HG03457 (cell line): Measurements from ENCODE around the gene TMEM141.
"Not testable (repeated sequence)": the region's sequence is repeated elsewhere in the genome, so short reads cannot be mapped to it uniquely, and the experiment has no call there.

ENCODE experiments used
- ATAC-seq: cut with Tn5 transposase; IDR thresholded peaks from one replicate; pipeline ENCODE4 v1.9.1; 2021; ENCODE audit warnings: moderate number of reproducible peaks; ENCODE audit not compliant: unreplicated experiment

Gene TMEM141

DNA sequence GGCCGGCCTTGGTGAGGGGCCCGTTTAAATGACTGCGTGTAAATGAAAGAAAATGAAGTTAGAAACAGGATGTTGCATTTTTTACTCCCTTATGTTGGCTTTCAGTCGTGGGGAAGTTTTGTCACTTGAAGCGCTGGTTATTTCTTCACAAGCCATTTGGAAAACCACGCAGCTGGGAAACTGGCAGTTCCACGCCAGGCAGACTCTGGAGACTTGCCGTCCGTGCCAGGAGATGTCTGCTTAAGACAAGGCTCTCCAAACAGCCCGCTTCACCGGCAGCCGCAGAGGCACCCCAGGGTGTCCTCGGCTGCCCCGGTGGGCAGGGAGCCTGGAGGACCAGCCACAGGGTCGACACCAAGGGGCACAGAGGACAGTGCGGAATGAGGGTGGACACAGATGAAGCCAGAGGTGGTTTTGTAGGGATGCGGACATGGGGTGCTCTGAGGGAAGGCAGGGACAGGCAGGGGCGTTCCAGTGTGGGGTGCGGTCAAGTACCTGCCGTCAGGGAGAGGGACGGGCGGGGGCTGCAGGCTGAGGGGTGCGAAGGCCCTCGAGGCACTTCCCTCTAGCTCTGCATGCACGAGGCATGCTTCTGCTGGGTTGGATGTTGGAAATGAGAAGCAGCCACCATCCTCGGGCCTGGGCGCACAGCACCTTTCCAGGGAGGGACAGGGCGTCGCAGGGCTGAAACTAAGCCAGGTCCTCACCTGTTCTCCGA, 40.0 kb downstream of the TMEM141 start:
- ATAC-seq, result no peak

GRCh38 chr9:136831720-136832104, 40.6 kb downstream of the TMEM141 start:
- no peak for ATAC-seq

DNA sequence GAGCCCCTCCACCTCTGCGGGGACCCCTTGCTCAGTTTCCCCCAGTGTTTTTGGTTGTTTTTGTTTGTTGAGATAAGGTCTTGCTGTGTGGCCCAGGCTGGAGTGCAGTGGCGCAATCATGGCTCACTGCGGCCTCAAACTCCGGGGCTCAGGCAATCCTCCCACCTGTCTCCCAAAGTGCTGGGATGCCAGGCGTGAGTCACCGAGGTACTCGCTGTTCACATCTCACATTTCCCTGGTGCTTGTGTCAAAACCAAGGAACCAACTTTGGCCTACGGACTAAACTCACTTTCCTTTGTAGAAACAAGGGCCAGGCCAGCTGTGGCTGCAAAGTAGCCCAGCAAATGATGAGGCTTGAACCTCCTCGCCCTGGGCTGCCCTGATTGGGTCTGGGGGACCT, 41.4 kb downstream of the TMEM141 start:
- ATAC-seq, result no peak

DNA sequence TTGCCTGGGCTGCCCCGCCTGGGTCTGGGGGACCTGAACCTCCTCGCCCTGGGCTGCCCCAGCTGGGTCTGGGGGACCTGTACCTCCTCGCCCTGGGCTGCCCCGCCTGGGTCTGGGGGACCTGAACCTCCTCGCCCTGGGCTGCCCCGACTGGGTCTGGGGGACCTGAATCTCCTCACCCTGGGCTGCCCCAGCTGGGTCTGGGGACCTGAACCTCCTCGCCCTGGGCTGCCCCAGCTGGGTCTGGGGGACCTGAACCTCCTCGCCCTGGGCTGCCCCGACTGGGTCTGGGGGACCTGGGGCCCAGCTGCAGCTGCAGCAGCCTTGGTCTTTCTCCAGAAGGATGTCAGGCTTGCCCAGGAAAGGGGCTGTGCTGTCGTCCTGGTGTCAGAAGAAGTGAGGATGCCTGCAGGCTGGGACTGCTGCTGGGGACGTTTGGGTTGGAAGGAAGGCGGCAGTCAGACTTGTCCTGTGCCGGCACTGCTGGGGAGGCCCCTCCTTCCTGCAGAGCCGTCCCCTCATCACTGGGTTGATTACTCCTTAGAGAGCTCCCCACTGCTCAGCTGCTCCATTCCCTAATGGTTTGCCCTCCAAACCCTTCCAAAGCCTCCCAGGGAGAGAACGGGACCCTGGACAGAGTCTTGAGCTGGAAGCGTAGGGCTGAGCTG, 42.4 kb downstream of the TMEM141 start:
- not testable (repeated sequence) for ATAC-seq

DNA sequence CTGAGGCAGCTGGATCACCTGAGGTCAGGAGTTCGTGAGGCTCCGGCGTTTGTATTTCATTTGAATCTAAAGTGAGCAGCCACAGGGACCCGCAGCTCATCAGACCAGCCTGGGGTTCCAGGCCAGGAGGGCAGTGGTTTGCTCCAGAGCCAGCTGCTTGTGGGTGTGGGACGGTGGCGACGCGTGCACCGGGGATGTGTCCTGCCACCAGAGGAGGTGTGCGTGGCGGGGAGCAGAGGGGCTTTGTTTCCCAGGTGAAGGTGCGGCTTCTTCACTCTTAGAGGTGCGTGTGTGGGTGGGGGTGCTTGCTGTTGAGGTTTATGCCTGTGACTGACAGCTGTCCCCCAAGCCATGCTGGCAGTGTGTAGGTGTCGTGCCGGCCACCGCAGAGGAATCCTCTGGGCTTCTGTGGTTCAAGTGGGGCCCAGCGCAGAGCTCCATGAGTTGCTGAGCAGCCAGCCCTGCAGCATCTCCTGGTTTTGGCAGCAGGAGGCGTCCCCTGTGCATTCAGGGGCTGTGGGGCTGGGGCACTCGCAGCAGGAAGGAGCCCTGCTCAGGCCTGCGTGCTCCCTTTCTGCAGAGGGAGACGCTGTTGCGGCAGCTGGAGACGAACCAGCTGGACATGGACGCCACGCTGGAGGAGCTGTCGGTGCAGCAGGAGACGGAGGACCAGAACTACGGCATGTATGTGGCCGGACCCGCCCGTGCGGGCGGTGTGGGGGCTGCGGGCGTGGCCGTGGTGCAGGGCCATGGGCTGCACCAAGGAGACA, 44.2 kb downstream of the TMEM141 start:
- ATAC-seq, result no peak

DNA sequence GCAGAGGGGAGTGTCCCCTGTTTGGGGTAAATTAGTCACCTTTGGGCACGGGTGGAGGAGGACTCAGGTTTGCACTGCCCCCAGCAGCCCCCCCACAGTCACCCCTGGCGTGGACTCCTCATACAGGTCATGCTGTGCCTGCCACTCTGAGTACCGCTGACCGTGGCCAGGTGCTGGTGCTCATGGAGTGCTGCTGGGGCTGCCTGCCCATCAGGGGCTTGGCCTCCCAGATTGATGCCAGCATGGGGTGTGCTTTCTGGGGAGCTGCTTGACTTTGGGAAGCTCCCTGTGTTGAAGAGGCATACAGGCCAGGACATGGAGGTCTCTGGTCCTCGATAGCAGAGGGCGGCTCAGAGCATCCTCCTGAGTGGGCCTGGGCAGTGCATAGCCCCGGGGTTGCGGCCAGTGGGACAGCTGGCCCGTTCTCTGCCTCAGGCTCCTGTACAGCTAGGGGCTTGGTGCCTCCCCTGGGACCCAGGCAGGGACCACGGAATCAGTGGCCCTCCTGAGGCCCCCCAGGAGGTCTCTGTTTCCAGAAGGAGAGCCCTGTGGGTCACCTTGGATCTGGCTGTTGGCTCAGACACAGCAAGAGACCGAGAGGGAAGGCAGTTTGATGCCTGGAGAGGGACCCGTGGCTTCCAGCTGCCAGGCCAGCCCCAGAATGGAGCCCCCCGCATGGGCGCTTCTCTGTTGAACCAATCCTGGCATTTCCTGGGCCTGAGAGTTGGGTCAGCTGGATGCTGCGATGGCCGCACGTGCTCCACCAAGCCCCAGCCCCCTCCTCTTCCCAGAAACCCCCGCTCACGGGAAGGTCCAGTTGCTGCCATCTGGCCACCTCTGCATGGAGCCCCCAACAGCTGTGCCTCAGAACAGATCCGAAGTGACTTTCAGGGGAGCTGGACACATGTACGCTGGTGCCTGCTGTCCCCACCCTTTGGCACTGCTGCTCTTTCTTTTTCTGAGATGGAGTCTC, 45.1 kb downstream of the TMEM141 start:
- no peak for ATAC-seq

DNA sequence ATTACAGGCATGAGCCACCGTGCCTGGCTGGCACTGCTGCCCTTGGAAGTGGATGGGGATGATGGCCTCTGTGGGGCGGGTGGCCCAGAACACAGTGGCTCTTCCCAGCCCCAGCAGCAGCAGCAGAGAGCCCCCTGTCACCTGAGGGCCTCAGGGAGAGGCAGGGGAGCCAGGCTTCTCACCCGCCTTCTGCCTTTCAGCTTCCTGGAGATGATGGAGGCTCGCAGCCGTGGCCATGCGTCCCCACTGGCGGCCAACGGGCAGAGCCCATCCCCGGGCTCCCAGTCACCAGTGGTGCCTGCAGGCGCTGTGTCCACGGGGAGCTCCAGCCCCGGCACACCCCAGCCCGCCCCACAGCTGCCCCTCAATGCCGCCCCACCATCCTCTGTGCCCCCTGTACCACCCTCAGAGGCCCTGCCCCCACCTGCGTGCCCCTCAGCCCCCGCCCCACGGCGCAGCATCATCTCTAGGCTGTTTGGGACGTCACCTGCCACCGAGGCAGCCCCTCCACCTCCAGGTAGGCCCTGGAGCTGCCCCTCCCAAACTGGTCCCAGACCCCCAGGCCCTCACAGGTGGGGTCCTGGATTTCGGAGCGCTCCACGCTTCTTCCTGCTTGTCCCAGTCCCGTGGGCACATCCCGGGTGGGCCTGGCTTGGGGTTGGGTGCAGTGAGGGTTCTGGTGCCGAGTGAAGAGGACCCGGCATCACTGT, 46.2 kb downstream of the TMEM141 start:
- no peak for ATAC-seq

DNA sequence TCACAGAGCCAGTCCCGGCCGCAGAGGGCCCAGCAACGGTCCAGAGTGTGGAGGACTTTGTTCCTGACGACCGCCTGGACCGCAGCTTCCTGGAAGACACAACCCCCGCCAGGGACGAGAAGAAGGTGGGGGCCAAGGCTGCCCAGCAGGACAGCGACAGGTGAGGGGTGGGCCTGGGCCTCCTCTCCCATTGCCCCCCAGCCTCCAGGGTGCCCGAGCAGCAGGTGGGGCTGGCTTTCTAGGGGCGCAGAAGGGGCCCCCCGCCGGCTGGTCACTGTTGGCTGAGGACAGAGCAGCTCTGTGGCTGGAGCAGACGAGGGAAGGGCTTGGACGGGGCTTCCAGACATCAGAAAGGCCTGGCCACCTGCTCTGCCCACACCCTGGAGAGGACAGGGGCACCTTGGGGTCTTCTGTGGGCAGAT, 46.7 kb downstream of the TMEM141 start:
- ATAC-seq, result not testable (repeated sequence)

DNA sequence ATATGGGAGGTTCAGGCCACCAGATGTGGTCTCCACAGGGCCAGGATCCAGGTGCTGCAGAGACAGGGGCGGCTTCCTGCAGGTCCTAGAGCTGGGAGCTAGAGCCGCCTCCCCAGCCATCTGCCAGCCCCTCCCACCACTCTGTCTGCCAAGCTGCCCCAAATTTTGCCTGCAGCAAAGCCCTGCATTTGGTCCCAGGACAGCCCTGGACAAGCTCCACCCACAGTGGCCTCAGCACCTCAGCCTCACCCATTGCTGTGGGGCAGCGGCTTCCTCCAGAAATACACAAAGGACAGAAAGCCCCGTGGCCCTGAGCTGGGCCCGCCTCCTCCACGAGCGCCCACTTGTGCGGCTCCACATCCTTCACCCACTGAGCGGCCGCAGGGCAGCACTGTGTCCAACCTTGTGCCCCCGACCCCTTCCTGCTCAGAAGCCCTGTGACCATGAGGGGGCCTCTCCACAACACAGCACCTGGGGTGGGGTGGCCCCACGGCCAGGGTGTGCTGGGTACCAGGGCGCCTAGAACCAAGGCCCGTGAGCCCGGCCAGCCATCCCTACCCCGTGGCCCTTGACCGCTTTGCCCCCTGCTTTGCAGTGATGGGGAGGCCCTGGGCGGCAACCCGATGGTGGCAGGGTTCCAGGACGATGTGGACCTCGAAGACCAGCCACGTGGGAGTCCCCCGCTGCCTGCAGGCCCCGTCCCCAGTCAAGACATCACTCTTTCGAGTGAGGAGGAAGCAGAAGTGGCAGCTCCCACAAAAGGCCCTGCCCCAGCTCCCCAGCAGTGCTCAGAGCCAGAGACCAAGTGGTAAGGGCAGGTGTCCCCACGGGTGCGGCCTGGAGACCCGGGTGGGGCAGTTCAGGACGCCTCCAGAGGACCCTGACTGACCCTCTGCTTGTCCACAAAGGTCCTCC, 47.4 kb downstream of the TMEM141 start:
- ATAC-seq, result no peak

DNA sequence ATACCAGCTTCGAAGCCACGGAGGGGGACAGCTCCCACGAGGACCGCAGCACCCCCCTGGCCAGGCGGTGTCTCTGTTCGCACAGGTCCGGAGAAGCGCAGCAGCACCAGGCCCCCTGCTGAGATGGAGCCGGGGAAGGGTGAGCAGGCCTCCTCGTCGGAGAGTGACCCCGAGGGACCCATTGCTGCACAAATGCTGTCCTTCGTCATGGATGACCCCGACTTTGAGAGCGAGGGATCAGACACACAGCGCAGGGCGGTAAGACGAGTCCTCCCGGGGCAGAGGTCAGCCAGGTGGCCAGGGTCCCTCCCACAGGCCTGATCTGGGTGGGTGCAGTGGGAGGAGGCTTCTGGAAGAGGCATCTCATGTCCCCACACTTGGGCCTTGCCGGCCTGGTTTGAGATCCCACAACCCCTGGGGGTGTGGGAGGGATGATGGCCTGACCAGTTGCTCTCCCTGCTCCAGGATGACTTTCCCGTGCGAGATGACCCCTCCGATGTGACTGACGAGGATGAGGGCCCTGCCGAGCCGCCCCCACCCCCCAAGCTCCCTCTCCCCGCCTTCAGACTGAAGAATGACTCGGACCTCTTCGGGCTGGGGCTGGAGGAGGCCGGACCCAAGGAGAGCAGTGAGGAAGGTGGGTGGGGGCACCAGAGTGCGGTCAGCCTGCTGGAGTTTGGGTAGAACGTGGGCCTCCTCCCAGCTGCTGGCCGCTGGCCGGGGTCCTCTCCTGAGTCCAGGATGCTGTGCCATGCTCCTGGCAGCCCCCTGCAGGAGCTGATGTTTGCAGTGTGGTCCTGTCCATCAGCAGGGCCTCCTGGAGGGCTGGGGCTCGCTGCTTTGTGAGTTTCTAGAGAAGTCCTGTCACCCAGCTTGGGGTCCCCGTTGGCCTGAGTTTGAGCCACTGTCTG, 48.3 kb downstream of the TMEM141 start:
- ATAC-seq, result no peak

GRCh38 chr9:136840140-136840876, 49.2 kb downstream of the TMEM141 start:
- ATAC-seq, result no peak

- no peak for ATAC-seq
Measured at GRCh38 chr9:136840877-136841645, 49.9 kb downstream of the TMEM141 start.

- not testable (repeated sequence) for ATAC-seq
Measured at GRCh38 chr9:136841646-136842379, 50.7 kb downstream of the TMEM141 start.

- ATAC-seq, result peak; percentile 46
Measured at GRCh38 chr9:136842380-136842948, 51.3 kb downstream of the TMEM141 start, which contains the start of gene AJM1. Gene AJM1, plus strand, starts transcription at chr9:136842478. Its CDS starts 1,937 bp downstream, at chr9:136844415.
